NCI-H345 treated with DMSO at 0.1 percent for 48 hours (cell line): Measurements from ENCODE around the gene OR4N5.

ENCODE experiments used
- DNase-seq: peaks from one replicate; lab custom pipeline; 2025; ENCODE audit not compliant: unreplicated experiment; lab: John Stamatoyannopoulos, UW

Gene OR4N5

DNA sequence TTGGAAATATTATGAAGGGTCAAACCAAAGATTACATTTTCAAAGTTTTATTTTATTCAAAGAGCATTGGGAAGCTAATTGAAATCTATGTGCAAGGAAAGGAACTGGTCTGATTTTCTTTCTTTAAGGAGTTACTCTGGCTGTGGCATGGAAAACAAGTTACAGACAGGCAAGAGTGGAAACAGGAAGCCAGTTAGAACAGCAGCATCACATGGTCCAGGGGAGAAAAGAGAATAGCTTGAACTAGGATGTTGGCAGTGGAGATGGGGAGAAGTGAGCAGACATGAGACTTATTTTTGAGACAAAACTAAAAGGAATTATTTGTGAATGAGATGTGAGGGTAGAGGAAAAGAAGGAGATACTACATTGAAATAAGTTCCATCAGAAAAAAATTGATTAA is 55.5 kb downstream of the OR4N5 start:
- no peak for DNase-seq
